Measurements from ENCODE around the gene CDK16.

CDK16 gene

GRCh38 chrX:47191331-47191730 is 27.1 kb upstream of the CDK16 start:
- Histone ChIP-seq H3K4me3 (replicated peaks; ENCODE audit: insufficient read depth, low read length) (peak overlapping the region; percentile 48), H3K27me3 (ENCODE audit: insufficient read depth, poor library complexity, severe bottlenecking) (no peaks in the 10 kb centered on the region), H3K27ac (replicated peaks) (peak overlapping the region; percentile 80)
- TF ChIP-seq CTCF (IDR thresholded peaks at IDR 0.05; ENCODE audit: insufficient read depth, low read length) (no peak), GABPA (IDR thresholded peaks at IDR 0.05; ENCODE audit: low read depth) (no peak), SPI1 (IDR thresholded peaks at IDR 0.05; ENCODE audit: borderline replicate concordance, low read depth) (no peak), POLR2AphosphoS5 (IDR thresholded peaks at IDR 0.05; ENCODE audit: low read depth) (no peak), REST (IDR thresholded peaks at IDR 0.05; ENCODE audit: insufficient replicate concordance, low read depth) (no peak)
- DNase-seq (ENCODE audit: low read depth in 1 of 2, low spot score in 1 of 2), result peak in 1 of 2 experiments; percentile 6

GRCh38 chrX:47191806-47192401 is 26.6 kb upstream of the CDK16 start:
- Histone ChIP-seq H3K27me3 (ENCODE audit: insufficient read depth, poor library complexity, severe bottlenecking) (no peaks in the 10 kb centered on the region), H3K27ac (replicated peaks) (peak overlapping the region; percentile 80), H3K4me3 (replicated peaks; ENCODE audit: insufficient read depth, low read length) (peak overlapping the region; percentile 48)
- peak in 1 of 2 experiments; percentile 40 for DNase-seq (ENCODE audit: low read depth in 1 of 2, low spot score in 1 of 2)
- TF ChIP-seq REST (IDR thresholded peaks at IDR 0.05; ENCODE audit: insufficient replicate concordance, low read depth) (no peak), SPI1 (IDR thresholded peaks at IDR 0.05; ENCODE audit: borderline replicate concordance, low read depth) (no peak), GABPA (IDR thresholded peaks at IDR 0.05; ENCODE audit: low read depth) (no peak), POLR2AphosphoS5 (IDR thresholded peaks at IDR 0.05; ENCODE audit: low read depth) (no peak), CTCF (IDR thresholded peaks at IDR 0.05; ENCODE audit: insufficient read depth, low read length) (no peak)

GRCh38 chrX:47193475-47194193 is 24.8 kb upstream of the CDK16 start, which contains the start of gene UBA1:
Gene UBA1, plus strand, starts transcription at chrX:47193829. Its CDS starts 4,974 bp downstream, at chrX:47198803.
- TF ChIP-seq REST (IDR thresholded peaks at IDR 0.05; ENCODE audit: insufficient replicate concordance, low read depth), result no peak
- TF ChIP-seq GABPA (IDR thresholded peaks at IDR 0.05; ENCODE audit: low read depth), result no peak
- peak; percentile 40 for TF ChIP-seq CTCF (IDR thresholded peaks at IDR 0.05; ENCODE audit: insufficient read depth, low read length)
- peak; percentile 86 for TF ChIP-seq POLR2AphosphoS5 (IDR thresholded peaks at IDR 0.05; ENCODE audit: low read depth)
- H3K27ac ChIP-seq (replicated peaks), result peak within 1 kb of the TSS; percentile 92
- peak within 1 kb of the TSS; percentile 66 for H3K4me3 ChIP-seq (replicated peaks; ENCODE audit: insufficient read depth, low read length)
- no peaks in the 10 kb centered on the region for H3K27me3 ChIP-seq (ENCODE audit: insufficient read depth, poor library complexity, severe bottlenecking)
- peak; percentile 82 to 97 for DNase-seq (ENCODE audit: low read depth in 1 of 2, low spot score in 1 of 2)
